Fibroblast of skin of left biceps (primary cell): ENCODE measurements around the gene PIGL.
"Not testable (repeated sequence)": the region's sequence is repeated elsewhere in the genome, so short reads cannot be mapped to it uniquely, and the experiment has no call there.

Experiments used
- DNase-seq, 2 experiments: peaks; one replicate each; pipeline ENCODE4 v3.0.0-alpha.2; 2013; ENCODE audit warnings: low read depth in 2 of 2

Gene PIGL

DNA sequence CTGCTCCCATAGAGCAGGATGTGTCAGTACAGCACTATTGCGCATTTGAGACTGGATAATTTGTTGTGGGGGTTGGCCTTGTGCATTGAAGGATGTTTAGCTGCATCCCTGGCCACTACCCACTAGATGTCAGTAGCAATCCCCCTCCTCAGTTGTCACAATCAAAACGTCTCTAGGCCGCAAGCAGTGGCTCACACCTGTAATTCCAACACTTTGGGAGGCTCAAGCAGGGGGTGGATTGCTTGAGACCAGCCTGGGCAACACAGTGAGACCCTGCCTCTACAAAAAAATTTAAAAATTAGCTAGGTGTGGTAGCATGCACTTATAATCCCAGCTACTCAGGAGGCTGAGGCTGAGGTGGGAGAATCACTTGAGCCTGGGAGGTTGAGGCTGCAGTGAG is 87.8 kb downstream of the PIGL start:
- no peak for DNase-seq

DNA sequence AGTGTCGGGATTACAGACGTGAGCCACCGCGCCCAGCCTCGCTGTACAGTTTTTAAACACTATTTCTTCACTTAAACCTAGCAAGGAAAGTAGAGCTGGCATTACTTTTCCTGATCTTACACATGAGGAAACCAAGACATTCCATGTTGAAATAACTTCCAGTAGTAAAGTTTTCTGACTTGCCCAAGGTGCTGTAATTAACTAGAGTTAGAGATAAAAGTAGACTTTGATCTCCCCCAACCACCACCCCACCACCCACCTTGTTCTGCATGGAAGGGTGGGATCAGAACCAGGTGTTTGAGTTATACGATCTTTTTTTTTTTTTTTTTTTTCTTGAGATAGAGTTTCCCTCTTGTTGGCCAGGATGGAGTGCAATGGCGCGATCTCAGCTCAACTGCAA is 89.2 kb downstream of the PIGL start:
- no peak for DNase-seq

DNA sequence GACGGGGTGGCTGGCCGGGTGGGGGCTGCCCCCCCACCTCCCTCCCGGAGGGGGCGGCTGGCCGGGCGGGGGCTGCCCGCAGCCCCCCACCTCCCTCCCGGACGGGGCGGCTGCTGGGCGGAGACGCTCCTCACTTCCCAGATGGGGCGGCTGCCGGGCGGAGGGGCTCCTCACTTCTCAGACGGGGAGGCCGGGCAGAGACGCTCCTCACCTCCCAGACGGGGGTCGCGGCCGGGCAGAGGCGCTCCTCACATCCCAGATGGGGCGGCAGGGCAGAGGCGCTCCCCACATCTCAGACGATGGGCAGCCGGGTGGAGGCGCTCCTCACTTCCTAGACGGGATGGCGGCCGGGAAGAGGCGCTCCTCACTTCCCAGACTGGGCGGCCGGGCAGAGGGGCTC is 95.1 kb downstream of the PIGL start:
- DNase-seq, result not testable (repeated sequence)

DNA sequence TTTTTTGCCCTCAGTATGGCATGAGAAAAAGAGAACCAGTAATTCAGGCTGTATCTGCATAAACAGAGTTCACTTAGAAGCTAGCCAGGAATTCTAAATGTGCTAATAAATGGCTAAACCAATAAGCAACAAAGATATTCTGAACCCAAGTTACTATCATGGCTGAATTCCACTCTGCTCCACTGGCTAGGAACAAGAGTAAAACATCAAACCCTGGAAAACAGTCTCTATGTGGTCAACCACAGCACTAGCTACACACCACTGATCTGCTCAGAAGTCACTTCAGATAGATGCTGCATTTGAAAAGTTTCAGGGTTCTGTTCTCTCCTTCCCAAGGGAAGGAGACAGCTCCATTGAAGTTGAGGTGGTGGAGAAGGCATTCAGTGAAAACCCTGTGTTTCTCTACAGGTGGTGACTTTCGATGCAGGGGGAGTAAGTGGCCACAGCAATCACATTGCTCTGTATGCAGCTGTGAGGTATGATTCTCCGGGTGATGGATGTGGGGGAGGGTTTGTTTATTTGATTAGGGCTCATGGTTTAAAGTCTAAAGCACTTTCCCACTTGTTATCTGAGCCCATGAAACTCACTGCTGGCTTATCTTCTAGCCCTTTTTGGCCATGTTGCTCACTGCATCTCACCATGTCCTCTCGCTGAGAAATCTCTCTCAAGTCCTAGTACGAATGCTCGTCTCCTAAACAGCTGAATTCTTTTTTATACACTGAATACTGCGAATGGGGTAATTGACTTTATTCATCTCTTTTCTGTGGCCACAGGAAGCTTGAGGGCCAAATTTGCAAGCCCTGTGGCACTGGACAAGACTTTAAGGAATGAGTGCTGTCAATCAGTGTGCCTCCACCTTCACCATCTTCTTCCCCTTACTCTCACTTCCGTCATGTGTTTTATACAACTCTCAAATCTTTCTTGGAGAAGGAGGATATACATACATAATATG is 96.4 kb downstream of the PIGL start:
- no peak for DNase-seq

DNA sequence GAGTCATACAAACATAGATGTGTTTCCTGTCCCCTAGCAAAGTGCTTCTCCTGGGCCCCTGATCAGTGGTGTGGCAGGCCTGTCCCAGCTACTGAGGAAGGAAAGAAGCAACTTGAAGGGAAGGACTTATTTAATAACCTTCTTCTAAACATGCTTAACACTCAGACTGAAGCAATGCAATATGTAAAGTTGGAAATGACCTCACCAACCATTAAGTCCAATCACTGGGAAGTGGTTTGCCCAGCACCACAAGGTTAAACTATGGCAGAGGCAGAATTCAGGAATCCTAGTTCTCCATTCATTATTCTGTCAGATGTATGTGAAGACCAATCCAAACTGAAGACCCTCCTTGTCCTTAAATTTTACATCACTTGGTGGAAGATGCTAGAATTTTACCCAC is 97.2 kb downstream of the PIGL start:
- no peak for DNase-seq

DNA sequence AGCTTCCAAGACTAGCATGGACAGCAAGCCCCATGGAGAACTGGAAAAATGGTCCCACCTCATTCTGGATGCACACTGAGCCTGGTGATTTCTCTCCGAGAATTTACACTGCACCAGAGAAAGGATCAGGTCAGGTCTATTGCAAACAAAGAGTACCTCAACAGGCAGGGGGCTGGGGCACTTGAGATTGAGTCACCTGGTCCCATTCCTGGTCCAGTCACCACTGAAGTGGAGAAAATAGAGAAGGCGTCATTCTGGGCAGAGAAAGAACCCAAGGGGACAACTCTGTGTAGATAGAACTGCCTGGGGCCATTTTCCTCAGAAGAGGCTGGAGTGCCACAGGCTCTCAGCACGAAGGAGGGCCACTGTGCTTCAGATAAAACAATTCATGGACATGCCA is 97.8 kb downstream of the PIGL start:
- DNase-seq, result no peak

DNA sequence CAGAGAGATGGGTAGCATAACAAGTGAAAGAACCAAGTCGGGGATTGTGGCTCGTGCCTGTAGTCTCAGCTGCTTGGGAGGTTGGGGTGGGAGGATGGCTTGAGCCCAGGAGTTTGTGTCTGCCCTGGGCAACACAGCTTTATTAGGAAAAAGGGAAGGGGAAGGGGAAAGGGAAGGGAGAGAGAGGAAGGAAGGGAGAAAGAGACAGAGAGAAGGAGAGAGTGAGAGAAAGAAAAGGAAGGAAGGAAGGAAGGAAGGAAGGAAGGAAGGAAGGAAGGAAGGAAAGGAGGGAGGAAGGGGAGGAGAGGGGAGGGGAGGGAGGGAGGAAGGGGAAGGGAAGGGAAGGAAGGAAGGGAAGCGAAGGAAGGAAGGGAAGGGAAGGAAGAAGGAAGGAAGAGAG is 103.0 kb downstream of the PIGL start:
- no peak for DNase-seq

DNA sequence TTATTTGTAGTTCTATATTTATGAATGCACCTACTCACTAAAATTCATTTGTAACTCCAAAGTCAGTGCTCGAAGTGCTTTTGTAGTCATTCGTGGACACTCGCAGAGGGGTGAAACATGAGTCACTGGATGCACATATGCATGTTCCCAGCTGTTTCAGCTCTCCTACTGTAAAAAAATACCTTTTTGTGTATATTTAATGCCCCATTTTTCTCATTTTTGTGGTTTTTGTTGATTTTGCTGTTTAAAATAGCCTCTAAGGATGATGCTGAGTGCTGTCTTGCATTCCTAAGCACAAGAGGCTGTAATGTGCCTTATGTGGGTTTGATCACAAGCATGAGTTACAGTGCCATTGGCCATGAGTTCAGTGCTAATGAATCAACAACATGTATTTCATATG is 105.6 kb downstream of the PIGL start:
- DNase-seq, result peak; percentile 38 to 49

DNA sequence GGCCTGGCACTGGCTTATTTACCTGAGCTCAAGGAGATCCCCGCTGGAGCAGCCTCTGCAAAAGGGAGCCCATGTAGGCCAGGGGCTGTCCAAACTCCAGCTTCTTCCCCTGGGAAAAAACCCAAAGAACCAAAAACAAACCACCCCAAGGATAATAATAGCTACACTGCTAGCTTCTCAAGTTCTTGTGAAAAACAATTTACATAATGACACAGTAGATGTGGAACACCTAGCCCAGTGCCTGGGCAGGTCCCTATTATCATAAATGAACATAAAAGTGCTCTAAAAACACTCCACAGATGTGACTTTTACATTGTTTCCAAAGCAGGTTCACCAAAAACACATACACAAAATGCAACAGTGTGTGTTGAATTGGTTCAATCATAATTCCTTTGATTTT is 109.0 kb downstream of the PIGL start:
- DNase-seq, result no peak

DNA sequence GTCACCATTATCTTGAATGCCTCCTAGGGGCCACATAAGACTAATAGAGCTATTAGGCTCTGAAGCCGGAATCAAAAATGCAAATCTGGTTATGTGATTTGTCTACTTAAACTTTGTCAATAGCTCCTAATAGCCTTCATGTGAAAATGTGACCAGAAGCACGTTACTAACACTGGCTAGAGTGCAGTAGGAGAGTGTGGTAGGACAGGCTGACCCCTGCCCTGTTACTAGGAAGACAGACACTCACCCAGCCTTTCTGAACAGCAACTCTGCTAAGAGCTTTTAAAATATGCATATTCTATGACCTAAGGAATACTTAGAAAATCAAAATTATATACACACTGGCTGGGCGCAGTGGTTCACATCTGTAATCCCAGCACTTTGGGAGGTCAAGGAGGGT is 110.0 kb downstream of the PIGL start:
- DNase-seq, result no peak

DNA sequence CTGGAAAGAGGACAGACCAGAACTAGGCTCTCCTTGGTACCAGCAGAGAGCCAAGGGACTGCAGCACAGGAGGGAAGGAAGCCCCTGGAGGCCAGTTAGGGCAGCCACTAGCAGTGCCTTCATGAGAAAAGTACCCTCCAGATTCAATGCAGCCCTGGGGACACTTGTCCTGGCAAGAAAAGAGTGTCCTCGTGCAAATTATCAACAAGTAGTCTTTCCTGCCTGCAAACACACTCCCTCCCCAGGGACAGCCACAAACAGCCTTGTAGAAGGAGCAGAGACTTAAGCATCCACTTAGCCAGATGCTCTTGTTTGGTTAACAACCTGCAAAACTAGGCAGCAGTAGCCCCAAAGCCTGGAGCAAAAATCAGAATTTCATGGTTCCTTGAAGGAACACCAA is 112.0 kb downstream of the PIGL start:
- no peak for DNase-seq

DNA sequence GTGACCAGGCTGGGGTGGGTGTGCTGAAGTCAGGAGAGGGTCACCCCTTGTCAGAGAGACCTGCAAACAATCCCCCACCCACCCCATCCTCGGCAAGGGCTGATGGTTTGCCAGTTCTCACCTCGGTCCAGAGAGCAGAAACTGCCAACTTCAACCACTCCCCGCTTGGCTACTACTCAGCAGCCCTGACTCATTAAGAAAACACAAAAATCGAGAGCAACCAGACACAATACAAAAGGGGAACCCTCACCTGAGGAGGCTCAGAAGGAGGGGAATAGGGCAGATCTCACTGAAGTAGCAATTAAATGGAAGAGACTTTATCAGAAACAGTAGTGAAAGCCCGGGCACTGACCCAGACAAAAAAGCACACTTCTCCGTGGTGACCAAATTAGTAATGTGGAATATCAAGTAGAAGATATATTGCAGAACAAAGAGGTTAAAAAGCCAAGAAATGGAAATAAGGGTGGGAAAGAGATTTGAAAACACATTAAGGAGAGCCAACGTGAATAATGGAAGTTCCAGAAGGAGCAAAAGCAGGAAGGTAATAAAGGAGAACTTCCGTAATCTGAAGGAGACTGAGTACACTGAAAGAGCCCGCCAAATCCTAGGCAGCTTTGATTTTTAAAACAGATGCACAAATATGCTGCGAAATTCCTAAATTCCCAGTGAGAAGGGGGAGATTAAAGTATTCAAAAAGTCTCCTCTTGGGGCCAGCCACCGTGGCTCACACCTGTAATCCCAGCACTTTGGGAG is 112.7 kb downstream of the PIGL start:
- DNase-seq, result no peak

DNA sequence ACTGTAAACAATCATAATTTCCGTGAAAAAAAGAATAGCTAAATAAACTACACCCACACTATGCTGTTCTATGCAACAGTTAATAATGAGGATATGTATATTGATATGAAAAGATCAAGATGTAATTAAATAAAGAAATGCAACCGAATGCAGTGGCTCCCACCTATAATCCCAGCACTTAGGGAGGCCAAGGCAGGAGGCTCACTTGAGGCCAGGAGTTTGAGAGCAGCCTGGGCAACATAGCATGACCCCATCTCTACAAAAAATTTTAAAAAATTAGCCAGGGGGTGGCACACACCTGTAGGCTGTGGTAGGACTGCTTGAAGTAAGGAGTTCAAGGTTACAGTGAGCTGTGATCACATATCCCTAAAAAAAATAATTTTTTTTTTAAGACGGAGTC is 121.4 kb downstream of the PIGL start:
- DNase-seq, result no peak

DNA sequence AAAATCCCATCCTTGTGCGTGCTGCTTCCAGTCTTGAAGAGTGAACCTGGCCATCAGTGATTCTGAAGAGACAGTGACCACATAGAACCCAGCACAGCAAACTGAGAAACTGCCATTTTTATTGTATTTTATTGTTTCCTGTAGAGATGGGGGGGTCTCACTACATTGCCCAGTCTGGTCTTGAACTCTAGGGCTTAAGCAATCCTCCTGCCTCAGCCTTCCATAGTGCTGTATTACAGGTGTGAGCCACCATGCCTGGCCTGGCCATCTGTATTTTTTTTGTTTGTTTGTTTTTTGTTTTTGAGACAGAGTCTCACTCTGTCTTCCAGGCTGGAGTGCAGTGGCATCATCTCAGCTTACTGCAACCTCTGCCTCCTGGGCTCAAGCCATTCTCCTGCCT is 122.4 kb downstream of the PIGL start:
- no peak for DNase-seq

DNA sequence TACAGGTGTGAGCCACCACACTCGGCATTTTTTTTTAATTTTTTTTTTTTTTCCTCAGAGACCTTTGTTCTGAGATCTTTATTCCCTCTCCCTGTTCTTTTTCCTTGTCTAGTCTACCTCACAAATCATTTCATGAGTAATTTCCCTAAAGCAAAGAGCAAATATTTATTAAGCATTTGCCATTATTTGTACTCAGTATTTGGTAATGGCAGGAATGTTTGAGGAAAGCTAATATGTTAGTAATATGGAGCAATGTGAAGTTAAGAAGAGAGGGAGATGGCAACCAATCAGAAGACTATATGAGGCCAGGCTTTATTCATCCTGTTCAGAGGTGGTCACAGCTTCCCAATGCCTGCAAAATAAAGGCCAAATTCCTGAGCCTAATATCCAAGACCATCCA is 122.9 kb downstream of the PIGL start:
- DNase-seq, result no peak

DNA sequence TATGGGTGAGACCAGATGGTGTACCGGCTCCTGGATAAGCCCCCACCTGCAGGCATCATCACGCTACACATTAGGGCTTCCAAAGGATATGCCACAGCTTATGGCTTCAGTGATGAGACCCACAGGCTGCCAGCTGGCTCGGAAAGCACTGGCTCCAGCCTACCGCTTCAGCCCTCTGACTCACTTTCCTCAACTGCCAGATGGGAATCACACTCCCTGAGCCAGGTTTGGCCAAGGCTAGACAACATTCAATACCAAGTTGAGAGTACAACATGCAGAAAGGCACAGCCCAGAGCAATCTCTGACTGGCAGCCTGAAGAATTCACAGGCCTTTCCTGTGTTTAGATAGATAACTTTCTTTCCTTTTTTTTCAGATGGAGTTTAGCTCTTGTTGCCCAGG is 126.0 kb downstream of the PIGL start:
- no peak for DNase-seq

DNA sequence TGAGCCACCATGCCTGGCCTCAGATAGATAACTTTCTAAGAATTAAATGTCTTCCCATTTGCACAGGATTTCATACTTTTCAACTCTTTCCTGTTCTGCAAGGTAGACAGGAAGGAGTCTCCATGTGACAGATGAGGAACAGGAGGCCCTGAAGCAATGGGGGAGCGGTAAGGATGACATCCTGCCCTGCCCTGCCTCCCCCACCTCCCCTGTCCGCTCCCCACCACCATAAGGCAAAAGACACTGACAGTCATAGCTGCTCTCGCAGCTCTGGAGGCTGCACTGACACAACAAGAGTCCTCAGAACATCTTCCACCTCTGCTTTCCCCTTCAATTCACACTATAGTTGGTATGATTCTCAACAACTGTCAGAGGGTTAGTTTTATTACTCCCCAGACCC is 126.6 kb downstream of the PIGL start:
- no peak for DNase-seq

DNA sequence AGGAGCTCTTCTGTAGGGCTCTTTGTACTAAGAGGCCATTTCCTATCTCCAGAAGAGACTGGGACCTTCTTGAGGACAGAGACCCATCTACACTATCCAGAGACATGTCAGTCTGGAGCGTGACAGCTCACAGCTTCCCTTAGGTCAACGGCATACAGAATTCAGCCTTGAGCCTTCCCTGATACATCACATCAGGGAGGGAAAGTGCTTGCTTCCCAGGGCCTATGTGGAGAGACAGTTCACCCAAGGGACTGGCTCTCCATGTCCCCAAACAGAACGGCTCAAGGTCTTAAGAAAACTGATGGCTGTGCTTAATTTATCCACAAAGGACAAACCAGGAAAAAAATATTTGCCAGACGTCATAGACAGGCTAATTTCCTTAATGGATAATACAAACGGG is 128.6 kb downstream of the PIGL start:
- no peak for DNase-seq

DNA sequence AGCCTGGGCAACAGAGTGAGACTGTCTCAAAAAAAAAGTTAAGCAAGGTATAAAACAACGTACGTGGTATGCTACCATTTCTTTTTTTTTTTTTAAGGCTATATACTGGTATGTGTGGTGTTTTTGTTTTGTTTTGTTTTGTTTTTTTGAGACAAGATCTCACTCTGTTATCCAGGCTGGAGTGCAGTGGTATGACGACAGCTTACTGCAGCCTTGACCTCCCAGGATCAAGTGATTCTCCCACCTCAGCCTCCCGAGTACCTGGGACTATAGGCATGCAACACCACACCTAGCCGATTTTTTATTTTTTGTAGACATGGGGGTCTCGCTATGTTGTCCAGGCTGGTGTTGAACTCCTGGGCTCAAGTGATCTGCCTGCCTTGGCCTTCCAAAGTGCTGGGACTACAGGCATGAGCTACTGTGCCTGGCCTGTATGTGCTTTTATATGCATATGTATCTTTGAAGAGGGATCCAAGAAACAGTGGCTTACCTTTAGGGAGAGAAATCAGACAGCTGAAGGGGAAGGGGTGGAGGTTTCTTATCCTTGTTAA is 129.8 kb downstream of the PIGL start:
- DNase-seq, result no peak

DNA sequence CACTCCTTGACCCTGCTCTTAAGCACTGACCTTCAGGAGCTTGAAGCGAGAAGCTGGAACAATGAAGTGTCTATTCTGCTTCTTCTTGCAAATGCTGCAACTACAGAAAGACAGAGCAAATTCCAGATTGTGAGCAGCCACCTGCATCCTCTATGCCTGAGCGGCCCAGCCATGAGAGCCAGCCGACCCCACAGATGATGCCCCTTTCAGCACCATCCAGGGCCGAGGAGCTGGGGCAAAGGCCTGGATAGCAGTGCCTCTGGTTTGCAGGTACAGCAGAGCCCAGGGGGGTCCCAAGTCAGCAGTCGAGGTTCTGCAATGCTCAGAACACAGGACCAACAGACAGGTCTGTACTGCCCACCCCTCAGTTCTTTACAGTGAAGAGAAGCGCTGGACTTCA is 131.6 kb downstream of the PIGL start:
- no peak for DNase-seq

DNA sequence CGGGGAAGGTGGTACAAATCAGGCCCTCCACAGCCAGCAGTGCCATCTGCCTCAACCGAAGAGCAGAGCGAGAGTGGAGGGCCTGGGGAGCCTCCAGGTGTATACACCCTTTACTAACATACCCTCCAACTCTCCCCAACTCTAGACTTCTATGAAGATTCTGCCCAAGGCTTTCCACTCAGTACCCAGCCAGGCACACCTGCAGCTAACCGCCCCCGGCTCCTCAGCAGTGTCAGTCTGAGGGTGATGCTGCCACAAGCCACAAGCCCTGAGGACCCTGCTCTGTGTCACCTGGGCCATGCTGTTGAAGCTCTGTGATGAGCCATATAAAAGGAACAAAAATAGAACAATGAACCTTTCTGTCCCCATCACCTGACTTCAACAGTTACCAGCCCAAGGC is 132.4 kb downstream of the PIGL start:
- DNase-seq, result no peak

DNA sequence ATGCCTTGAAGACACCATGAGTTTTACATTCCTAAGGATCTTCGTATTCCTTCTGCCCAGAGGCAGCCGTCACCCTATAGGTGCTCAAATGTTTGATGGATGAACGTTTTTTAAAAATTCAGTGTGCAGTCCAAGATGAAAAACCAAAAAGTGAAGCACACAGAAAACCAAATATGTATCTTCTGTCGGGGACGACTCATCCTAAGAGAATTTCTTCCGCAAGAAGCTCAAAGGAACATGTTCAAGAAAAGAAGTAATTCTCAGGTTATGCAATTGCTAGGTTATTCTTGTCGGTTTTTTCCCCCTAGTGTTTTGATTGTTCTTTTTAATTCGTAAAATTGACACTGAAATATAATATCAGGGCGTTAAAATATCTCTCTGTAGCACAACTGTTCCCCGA is 134.8 kb downstream of the PIGL start:
- DNase-seq, result peak in 1 of 2 experiments; percentile 26

DNA sequence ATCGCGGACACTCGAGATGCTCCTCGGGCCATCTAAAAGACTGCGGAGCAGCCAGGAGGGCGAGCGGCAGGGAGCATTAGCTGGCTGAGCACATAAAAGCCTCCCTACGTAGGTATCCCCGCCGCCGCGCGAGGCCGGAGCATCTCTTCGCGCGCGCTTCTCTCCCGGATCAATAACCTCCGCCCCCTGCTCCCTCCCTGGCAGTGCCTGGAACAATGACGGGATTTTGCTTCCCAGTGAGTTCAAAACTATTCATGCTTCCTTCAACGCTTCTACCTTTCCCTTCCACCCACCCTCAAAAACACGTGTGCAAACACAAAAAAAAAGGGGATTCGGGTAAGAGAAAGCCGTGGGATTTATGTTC is 135.3 kb downstream of the PIGL start:
- no peak for DNase-seq
